Kidney (tissue), 14 donors: ENCODE results near the gene L3HYPDH. TPM values are rescaled to one million over a fixed set of nuclear protein-coding genes. Genes with fewer than 3 reads are reported as not detected.

Experiments
- DNase-seq, 5 donors: peaks; one replicate each; pipeline ENCODE4 v3.0.0-alpha.2; 2013 to 2020
- FAIRE-seq: peaks from 2 replicates; lab custom pipeline; 2012; peaks lifted over from hg19 to GRCh38; lab: Jason Lieb, UNC
- H3K27ac ChIP-seq, 2 donors: one replicate each; pipeline ENCODE4 v1.7.0; 2013; ENCODE audit warnings: low read depth in 2 of 2, low read length in 2 of 2, inconsistent platforms in 1 of 2
- H3K27me3 ChIP-seq: one replicate; pipeline ENCODE4 v1.7.1; 2013; ENCODE audit warnings: low read length, inconsistent platforms; ENCODE audit not compliant: control insufficient read depth, insufficient read depth
- H3K36me3 ChIP-seq, 3 donors: one replicate each; pipeline versions ENCODE4 v1.7.0 to v1.7.1; 2013; ENCODE audit warnings: low read length in 3 of 3, control low read depth in 1 of 3, inconsistent platforms in 1 of 3; ENCODE audit not compliant: insufficient read depth in 3 of 3, control insufficient read depth in 2 of 3
- H3K4me1 ChIP-seq, 3 donors: one replicate each; pipeline versions ENCODE4 v1.7.0 to v1.7.1; 2013; ENCODE audit warnings: low read length in 3 of 3, inconsistent platforms in 1 of 3, low read depth in 1 of 3; ENCODE audit not compliant: control insufficient read depth in 2 of 3, insufficient read depth in 2 of 3
- H3K4me3 ChIP-seq, 3 donors: one replicate each; pipeline versions ENCODE4 v1.7.0 to v1.8.1; 2013; ENCODE audit warnings: low read length in 3 of 3, control low read depth in 1 of 3, inconsistent platforms in 1 of 3
- H3K9ac ChIP-seq, 3 donors: one replicate each; pipeline versions ENCODE4 v1.7.0 to v1.7.1; 2013; ENCODE audit warnings: low read length in 3 of 3, control low read depth in 1 of 3, inconsistent platforms in 1 of 3
- H3K9me3 ChIP-seq, 3 donors: one replicate each; pipeline versions ENCODE4 v1.7.0 to v1.7.1; 2013; ENCODE audit warnings: low read length in 3 of 3, control low read depth in 1 of 3, inconsistent platforms in 1 of 3; ENCODE audit not compliant: control insufficient read depth in 2 of 3, insufficient read depth in 1 of 3
- intact Hi-C: fragments of 100-400 bp; cut with DNase I; formaldehyde crosslinking; loops from one replicate; pipeline ENCODE4 v1.11.1; 2022
- polyA plus RNA-seq: library from polyadenylated mRNA; stranded (reverse); fragments of 350-450 nt; fragmentation: Illumina TruSeq; extraction: RNeasy Lipid Tissue Mini Kit (QIAGEN cat#74804); gene quantifications from one replicate; pipeline ENCODE4 v1.2.3, GENCODE V29; 2014; ENCODE audit warnings: low read depth, low replicate concordance; ENCODE audit not compliant: insufficient read depth
- total RNA-seq: library from RNA; stranded (reverse); fragmentation: NEBNext Ultra II Directional; extraction: Animal tissue kit (Norgen Biotek cat#: 25700); gene quantifications from one replicate; pipeline ENCODE4 v1.2.1, GENCODE V29; 2021
- TF ChIP-seq, protein P1 (sequence below): IDR thresholded peaks from 3 replicates; pipeline ENCODE4 v1.5.1; 2012; ENCODE audit warnings: mild to moderate bottlenecking, moderate library complexity, borderline replicate concordance; ENCODE audit not compliant: insufficient read depth; ENCODE audit errors: extremely low read depth
- donor health status: control.
- donor health status: control.
- donor health status: control.
- donor health status: control.
- donor health status: control.
- donor health status: DM: yes; HTN: yes; CAD: no.
- donor health status: Normal renal cell carcinoma (clear cell type).

Gene L3HYPDH
- total and polyA plus RNA-seq, 2 donors from 2014 or later, result 25.6 to 31.3 TPM

DNA sequence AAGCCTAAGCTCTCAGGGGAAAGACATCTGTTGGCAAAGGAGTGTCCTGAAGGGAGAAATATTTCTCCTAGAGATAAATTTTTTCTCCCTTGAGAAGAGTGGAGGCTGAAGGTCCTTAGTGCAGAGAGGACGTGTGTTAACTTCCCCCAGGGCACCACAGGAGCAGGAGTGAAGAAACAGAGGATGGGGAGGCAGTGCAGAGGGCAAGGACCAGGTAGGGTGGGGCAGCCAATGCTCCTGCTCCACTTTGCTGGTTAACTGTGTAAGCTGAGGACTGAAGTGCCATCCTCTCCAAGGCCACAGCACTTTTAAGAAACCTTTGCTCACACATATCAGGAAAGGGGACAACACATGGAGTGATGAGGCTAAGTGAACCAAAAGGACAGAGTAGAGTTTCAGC is 4.0 kb downstream of the L3HYPDH start:
- Histone ChIP-seq H3K9me3 (no peaks in the 10 kb centered on the region), H3K27me3 (no peaks in the 10 kb centered on the region), H3K27ac (no peak overlapping the region), H3K4me3 (peak overlapping the region in 2 of 3 donors; percentile 2 to 84), H3K36me3 (peaks cover 0 to 15% (median 7%) of the 10 kb centered on the region in 3 donors), H3K4me1 (peaks cover 0 to 18% (median 11%) of the 10 kb centered on the region in 3 donors), H3K9ac (no peak overlapping the region)
- TF ChIP-seq, protein P1, sequence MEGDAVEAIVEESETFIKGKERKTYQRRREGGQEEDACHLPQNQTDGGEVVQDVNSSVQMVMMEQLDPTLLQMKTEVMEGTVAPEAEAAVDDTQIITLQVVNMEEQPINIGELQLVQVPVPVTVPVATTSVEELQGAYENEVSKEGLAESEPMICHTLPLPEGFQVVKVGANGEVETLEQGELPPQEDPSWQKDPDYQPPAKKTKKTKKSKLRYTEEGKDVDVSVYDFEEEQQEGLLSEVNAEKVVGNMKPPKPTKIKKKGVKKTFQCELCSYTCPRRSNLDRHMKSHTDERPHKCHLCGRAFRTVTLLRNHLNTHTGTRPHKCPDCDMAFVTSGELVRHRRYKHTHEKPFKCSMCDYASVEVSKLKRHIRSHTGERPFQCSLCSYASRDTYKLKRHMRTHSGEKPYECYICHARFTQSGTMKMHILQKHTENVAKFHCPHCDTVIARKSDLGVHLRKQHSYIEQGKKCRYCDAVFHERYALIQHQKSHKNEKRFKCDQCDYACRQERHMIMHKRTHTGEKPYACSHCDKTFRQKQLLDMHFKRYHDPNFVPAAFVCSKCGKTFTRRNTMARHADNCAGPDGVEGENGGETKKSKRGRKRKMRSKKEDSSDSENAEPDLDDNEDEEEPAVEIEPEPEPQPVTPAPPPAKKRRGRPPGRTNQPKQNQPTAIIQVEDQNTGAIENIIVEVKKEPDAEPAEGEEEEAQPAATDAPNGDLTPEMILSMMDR, result no peak
- DNase-seq (no peak), FAIRE-seq (no peak)
- intact Hi-C loops, result no loop called here

DNA sequence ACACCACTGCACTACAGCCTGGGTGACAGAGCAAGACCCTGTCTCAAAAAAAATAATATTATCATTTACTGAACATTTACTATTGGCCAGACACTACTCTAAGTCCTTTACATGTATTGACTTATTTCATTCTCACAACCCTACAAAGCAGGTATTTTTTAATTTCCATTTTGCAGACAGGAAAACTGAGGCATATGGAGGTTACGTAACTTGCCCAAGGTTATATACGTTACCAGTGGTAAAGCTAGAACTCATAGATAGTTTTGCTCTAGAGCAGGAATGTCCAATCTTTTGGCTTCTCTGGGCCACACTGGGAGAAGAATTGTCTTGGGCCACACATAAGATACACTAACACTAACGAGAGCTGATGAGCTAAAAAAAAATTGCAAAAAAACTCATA is 5.7 kb downstream of the L3HYPDH start:
- DNase-seq, result no peak
- Histone ChIP-seq H3K9ac (no peak overlapping the region), H3K27me3 (no peaks in the 10 kb centered on the region), H3K9me3 (no peaks in the 10 kb centered on the region), H3K4me1 (peaks cover 0 to 17% (median 10%) of the 10 kb centered on the region in 3 donors), H3K36me3 (peaks cover 2 to 15% (median 15%) of the 10 kb centered on the region in 3 donors), H3K4me3 (no peak overlapping the region), H3K27ac (no peak overlapping the region)
- intact Hi-C loops, result no loop called here
- no peak for FAIRE-seq
- TF ChIP-seq, protein P1, result no peak

DNA sequence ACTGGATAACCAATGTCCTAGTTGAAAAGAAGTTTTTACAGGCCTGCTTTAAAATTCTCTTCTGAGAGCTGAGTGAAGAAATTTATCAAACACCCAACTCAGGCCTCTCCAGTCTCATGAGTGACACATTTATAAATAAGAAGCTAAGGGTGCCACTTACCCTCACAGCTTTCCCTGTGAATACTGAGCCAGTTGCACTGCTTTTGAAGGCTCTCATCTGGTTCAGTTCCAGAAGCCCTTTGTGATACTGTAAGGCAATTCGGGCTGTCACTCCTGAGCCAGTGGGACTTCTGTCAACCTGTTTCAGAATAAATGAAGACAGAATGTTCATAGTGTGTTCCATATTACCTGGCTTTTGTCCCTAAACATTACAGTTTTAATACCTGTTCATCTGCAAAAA is 8.5 kb downstream of the L3HYPDH start:
- FAIRE-seq, result no peak
- intact Hi-C loops, result no loop called here
- peaks cover 2 to 22% (median 21%) of the 10 kb centered on the region in 3 donors for H3K36me3 ChIP-seq

More for the DNA sequence above, 8.5 kb downstream of the L3HYPDH start:
- H3K9ac ChIP-seq, result no peak overlapping the region
- H3K27ac ChIP-seq, result no peak overlapping the region
- no peak overlapping the region for H3K4me3 ChIP-seq
- no peaks in the 10 kb centered on the region for H3K27me3 ChIP-seq
- peaks cover 0 to 3% (median 0%) of the 10 kb centered on the region in 3 donors for H3K4me1 ChIP-seq
- TF ChIP-seq, protein P1, result no peak
- no peak for DNase-seq
- H3K9me3 ChIP-seq, result no peaks in the 10 kb centered on the region
